Measurements from ENCODE around the gene SAG.

The SAG gene

DNA sequence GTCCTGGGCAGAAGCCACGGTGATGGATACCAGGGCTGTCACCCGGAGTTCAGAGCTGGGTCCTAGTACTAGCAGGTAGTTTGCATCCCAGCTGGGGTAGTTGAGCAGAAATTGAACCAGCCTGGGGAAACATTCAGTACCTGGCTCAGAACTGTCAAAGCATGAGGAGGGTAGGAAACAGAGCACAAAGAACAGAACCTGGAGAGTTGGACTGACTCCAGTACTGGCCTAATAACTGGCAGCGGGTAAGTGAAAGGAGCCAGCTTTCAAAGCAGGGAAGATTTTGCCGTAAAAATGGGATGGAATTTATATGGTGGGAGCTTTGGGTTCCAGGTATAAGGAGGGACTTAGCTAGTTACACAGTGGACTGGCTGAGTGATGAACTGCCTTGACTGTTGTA is 32.4 kb upstream of the SAG start:
- DNase-seq (ENCODE audit: extremely low read depth, insufficient read length), result no peak
- TF ChIP-seq, protein P1, sequence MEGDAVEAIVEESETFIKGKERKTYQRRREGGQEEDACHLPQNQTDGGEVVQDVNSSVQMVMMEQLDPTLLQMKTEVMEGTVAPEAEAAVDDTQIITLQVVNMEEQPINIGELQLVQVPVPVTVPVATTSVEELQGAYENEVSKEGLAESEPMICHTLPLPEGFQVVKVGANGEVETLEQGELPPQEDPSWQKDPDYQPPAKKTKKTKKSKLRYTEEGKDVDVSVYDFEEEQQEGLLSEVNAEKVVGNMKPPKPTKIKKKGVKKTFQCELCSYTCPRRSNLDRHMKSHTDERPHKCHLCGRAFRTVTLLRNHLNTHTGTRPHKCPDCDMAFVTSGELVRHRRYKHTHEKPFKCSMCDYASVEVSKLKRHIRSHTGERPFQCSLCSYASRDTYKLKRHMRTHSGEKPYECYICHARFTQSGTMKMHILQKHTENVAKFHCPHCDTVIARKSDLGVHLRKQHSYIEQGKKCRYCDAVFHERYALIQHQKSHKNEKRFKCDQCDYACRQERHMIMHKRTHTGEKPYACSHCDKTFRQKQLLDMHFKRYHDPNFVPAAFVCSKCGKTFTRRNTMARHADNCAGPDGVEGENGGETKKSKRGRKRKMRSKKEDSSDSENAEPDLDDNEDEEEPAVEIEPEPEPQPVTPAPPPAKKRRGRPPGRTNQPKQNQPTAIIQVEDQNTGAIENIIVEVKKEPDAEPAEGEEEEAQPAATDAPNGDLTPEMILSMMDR (IDR thresholded peaks at IDR 0.05; ENCODE audit: insufficient read depth, low read length, poor library complexity, severe bottlenecking), result no peak
- Histone ChIP-seq H3K4me3 (replicated peaks; ENCODE audit: low read depth, low read length) (no peak overlapping the region), H3K36me3 (ENCODE audit: control insufficient read depth, insufficient read depth, low read length) (peaks cover 34% of the 10 kb centered on the region), H3K27me3 (replicated peaks; ENCODE audit: control insufficient read depth, insufficient read depth, low read length) (no peaks in the 10 kb centered on the region)

DNA sequence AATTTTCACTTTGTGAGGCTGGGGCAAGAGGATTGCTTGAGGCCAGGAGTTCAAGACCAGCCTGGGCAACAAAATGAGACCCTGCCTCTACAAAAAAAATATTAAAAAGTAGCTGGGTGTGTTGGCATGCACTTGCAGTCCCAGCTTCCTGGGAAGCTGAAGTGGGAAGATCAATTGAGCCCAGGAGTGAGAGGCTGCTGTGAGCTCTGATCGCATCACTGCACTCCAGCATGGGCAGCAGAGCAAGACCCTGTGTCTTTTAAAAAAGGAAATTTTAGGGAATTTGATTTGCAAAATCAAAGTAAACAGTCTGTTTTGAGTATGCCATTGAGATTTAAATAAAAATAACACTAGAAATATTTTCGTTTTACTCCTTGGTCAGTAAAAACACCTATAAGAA is 28.7 kb upstream of the SAG start:
- no peak overlapping the region for H3K4me3 ChIP-seq (replicated peaks; ENCODE audit: low read depth, low read length)
- H3K36me3 ChIP-seq (ENCODE audit: control insufficient read depth, insufficient read depth, low read length), result peaks cover 35% of the 10 kb centered on the region
- DNase-seq (ENCODE audit: extremely low read depth, insufficient read length), result no peak
- TF ChIP-seq, protein P1 (IDR thresholded peaks at IDR 0.05; ENCODE audit: insufficient read depth, low read length, poor library complexity, severe bottlenecking), result no peak
- H3K27me3 ChIP-seq (replicated peaks; ENCODE audit: control insufficient read depth, insufficient read depth, low read length), result no peaks in the 10 kb centered on the region

GRCh38 chr2:233280114-233280693 is 27.4 kb upstream of the SAG start:
- no peaks in the 10 kb centered on the region for H3K27me3 ChIP-seq (replicated peaks; ENCODE audit: control insufficient read depth, insufficient read depth, low read length)
- TF ChIP-seq, protein P1 (IDR thresholded peaks at IDR 0.05; ENCODE audit: insufficient read depth, low read length, poor library complexity, severe bottlenecking), result no peak
- DNase-seq (ENCODE audit: extremely low read depth, insufficient read length), result no peak
- peaks cover 30% of the 10 kb centered on the region for H3K36me3 ChIP-seq (ENCODE audit: control insufficient read depth, insufficient read depth, low read length)
- no peak overlapping the region for H3K4me3 ChIP-seq (replicated peaks; ENCODE audit: low read depth, low read length)

GRCh38 chr2:233281553-233281952 is 26.1 kb upstream of the SAG start:
- TF ChIP-seq, protein P1 (IDR thresholded peaks at IDR 0.05; ENCODE audit: insufficient read depth, low read length, poor library complexity, severe bottlenecking), result no peak
- Histone ChIP-seq H3K27me3 (replicated peaks; ENCODE audit: control insufficient read depth, insufficient read depth, low read length) (no peaks in the 10 kb centered on the region), H3K36me3 (ENCODE audit: control insufficient read depth, insufficient read depth, low read length) (peaks cover 29% of the 10 kb centered on the region), H3K4me3 (replicated peaks; ENCODE audit: low read depth, low read length) (no peak overlapping the region)
- no peak for DNase-seq (ENCODE audit: extremely low read depth, insufficient read length)

DNA sequence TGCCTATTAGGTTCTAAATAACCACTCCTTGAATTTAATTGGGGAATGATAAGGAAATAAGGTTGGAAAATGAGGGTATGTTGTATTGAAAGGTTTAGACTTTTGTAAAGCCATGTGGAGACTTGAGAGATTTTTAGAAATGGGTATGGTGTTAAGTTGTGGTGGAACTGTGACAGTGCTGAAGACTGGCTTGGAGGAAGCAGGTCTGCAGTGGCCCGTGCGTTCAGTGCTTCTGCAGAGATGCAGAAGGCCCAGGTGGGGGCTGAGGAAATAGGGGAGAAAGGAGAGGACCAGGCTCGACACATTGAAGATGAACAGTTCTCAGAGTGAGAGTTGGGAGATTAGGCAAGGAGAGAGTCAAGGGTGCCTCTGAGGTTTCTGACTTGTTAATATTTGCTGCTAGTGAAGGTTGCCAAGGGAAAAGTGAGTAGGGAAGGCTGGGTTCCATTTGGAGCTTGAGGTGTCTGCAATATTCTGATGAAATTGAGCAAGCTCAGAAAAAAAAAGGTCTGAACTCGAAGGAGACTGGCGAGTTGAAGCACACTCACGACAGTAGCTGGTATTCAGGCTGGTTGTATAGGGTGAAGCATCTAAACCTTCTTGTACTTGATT is 25.5 kb upstream of the SAG start:
- TF ChIP-seq, protein P1 (IDR thresholded peaks at IDR 0.05; ENCODE audit: insufficient read depth, low read length, poor library complexity, severe bottlenecking), result no peak
- Histone ChIP-seq H3K36me3 (ENCODE audit: control insufficient read depth, insufficient read depth, low read length) (peaks cover 31% of the 10 kb centered on the region), H3K27me3 (replicated peaks; ENCODE audit: control insufficient read depth, insufficient read depth, low read length) (no peaks in the 10 kb centered on the region), H3K4me3 (replicated peaks; ENCODE audit: low read depth, low read length) (no peak overlapping the region)
- DNase-seq (ENCODE audit: extremely low read depth, insufficient read length), result no peak

Measured in GM06990 (cell line).